ENCODE measurements around the gene RTKN2. TPM values are rescaled to one million over a fixed set of nuclear protein-coding genes. Genes with fewer than 3 reads are reported as not detected.

RTKN2 gene
- total RNA-seq (2014; rRNA removed; shearing (Covaris generic); ENCODE audit: low replicate concordance), result not detected in 2 replicates

GRCh38 chr10:62268399-62269114, at the start of gene RTKN2:
RTKN2 (minus strand) TSS chr10:62268844; CDS start chr10:62268610, 234 bp downstream.
- Histone ChIP-seq H3K27ac (ENCODE audit: low read length) (no peak within 1 kb of the TSS), H3K9me3 (ENCODE audit: low read length) (no peaks in the 10 kb centered on the region), H3K27me3 (ENCODE audit: low read length) (no peaks in the 10 kb centered on the region), H3K79me2 (ENCODE audit: low read length) (no peaks in the 10 kb centered on the region), H4K20me1 (ENCODE audit: insufficient read depth, low read depth, low read length) (no peaks in the 10 kb centered on the region), H3K36me3 (ENCODE audit: insufficient read depth, low read length) (no peaks in the 10 kb centered on the region), H2AFZ (ENCODE audit: low read length) (no peak within 1 kb of the TSS), H3K4me1 (ENCODE audit: low read length) (no peaks in the 10 kb centered on the region), H3K4me2 (ENCODE audit: low read depth, low read length, poor library complexity, severe bottlenecking) (no peak within 1 kb of the TSS), H3K9ac (ENCODE audit: low read length) (no peak within 1 kb of the TSS), H3K4me3 (ENCODE audit: low read length) (no peak within 1 kb of the TSS), H3K9me2 (replicated peaks; ENCODE audit: insufficient read depth, low read length) (no peaks in the 10 kb centered on the region)
- no peak for DNase-seq

DNA sequence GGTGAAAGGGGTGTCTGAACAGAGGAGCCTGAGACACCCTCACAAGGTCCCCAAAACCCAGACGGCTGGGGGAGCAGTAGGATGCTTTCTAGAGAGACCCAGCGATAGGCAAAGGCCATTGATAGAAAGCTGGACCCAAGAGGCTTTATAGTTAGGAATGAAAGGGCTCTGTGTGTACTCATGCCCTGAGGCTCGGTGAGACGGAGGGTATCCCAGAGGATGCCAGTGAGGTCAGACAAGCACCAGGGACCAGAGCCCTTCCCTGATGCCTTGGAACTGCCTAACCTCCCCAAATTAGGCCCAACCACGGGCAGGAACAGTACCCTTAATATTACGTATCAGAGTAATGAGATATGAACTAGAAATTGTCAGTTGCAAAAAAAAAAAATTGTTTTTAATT, 48.6 kb upstream of the RTKN2 start:
- Histone ChIP-seq H3K9ac (ENCODE audit: low read length) (no peak overlapping the region), H3K36me3 (ENCODE audit: insufficient read depth, low read length) (no peaks in the 10 kb centered on the region), H3K27ac (ENCODE audit: low read length) (no peak overlapping the region), H3K9me2 (replicated peaks; ENCODE audit: insufficient read depth, low read length) (no peaks in the 10 kb centered on the region), H2AFZ (ENCODE audit: low read length) (no peak overlapping the region), H3K9me3 (ENCODE audit: low read length) (no peaks in the 10 kb centered on the region), H3K27me3 (ENCODE audit: low read length) (no peaks in the 10 kb centered on the region), H3K4me1 (ENCODE audit: low read length) (no peaks in the 10 kb centered on the region), H4K20me1 (ENCODE audit: insufficient read depth, low read depth, low read length) (no peaks in the 10 kb centered on the region), H3K4me2 (ENCODE audit: low read depth, low read length, poor library complexity, severe bottlenecking) (no peak overlapping the region), H3K79me2 (ENCODE audit: low read length) (no peaks in the 10 kb centered on the region), H3K4me3 (ENCODE audit: low read length) (no peak overlapping the region)
- DNase-seq, result no peak

DNA sequence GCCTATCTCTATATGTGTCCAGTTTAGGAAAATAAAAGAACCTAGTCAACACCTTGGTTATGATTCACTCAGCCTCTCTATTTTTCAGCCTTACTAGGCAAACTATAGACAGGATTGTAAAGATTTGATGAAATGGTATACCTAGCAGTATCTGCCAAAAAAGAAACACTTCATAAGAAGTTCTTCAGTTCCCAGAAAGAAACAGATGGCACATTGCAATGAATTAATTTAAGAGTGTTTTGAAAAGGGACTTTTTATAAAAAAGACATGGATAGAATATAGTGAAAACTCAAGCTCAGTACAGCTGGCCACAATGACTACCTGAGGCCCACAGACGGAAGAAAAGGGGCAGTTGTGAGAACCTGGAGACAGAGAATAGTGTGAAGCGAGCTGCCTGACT, 40.6 kb upstream of the RTKN2 start:
- H2AFZ ChIP-seq (ENCODE audit: low read length), result no peak overlapping the region
- no peak overlapping the region for H3K27ac ChIP-seq (ENCODE audit: low read length)
- H4K20me1 ChIP-seq (ENCODE audit: insufficient read depth, low read depth, low read length), result no peaks in the 10 kb centered on the region
- H3K4me2 ChIP-seq (ENCODE audit: low read depth, low read length, poor library complexity, severe bottlenecking), result no peak overlapping the region
- no peaks in the 10 kb centered on the region for H3K27me3 ChIP-seq (ENCODE audit: low read length)
- H3K4me3 ChIP-seq (ENCODE audit: low read length), result no peak overlapping the region
- no peaks in the 10 kb centered on the region for H3K4me1 ChIP-seq (ENCODE audit: low read length)
- H3K9me2 ChIP-seq (replicated peaks; ENCODE audit: insufficient read depth, low read length), result no peaks in the 10 kb centered on the region
- no peak for DNase-seq
- no peaks in the 10 kb centered on the region for H3K36me3 ChIP-seq (ENCODE audit: insufficient read depth, low read length)
- H3K79me2 ChIP-seq (ENCODE audit: low read length), result no peaks in the 10 kb centered on the region
- no peaks in the 10 kb centered on the region for H3K9me3 ChIP-seq (ENCODE audit: low read length)
- no peak overlapping the region for H3K9ac ChIP-seq (ENCODE audit: low read length)

DNA sequence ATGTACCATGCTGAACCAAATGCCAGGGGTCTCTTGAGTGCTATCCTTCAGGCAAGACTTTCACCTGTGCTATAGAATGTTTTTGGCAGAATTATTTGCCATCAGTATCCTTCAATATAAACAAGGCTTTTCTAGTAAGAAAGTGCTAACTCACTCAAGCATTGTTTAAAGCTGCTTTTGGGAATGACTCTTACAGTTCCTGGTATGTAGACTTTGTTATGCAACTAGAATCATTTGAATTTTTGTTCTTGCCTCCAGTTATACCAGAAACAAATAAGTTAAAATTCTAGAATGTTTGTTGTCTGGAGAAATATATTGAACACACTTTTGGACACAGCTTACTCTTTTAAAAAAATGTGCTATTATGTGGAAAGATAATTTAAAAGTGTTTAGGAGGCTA, 39.5 kb upstream of the RTKN2 start:
- H2AFZ ChIP-seq (ENCODE audit: low read length), result no peak overlapping the region
- no peaks in the 10 kb centered on the region for H3K9me3 ChIP-seq (ENCODE audit: low read length)
- H3K4me1 ChIP-seq (ENCODE audit: low read length), result no peaks in the 10 kb centered on the region
- H3K9me2 ChIP-seq (replicated peaks; ENCODE audit: insufficient read depth, low read length), result no peaks in the 10 kb centered on the region
- no peaks in the 10 kb centered on the region for H3K36me3 ChIP-seq (ENCODE audit: insufficient read depth, low read length)
- no peak overlapping the region for H3K9ac ChIP-seq (ENCODE audit: low read length)
- no peak overlapping the region for H3K4me2 ChIP-seq (ENCODE audit: low read depth, low read length, poor library complexity, severe bottlenecking)
- DNase-seq, result no peak
- no peaks in the 10 kb centered on the region for H3K79me2 ChIP-seq (ENCODE audit: low read length)
- H3K27ac ChIP-seq (ENCODE audit: low read length), result no peak overlapping the region
- no peaks in the 10 kb centered on the region for H3K27me3 ChIP-seq (ENCODE audit: low read length)
- no peak overlapping the region for H3K4me3 ChIP-seq (ENCODE audit: low read length)
- no peaks in the 10 kb centered on the region for H4K20me1 ChIP-seq (ENCODE audit: insufficient read depth, low read depth, low read length)

DNA sequence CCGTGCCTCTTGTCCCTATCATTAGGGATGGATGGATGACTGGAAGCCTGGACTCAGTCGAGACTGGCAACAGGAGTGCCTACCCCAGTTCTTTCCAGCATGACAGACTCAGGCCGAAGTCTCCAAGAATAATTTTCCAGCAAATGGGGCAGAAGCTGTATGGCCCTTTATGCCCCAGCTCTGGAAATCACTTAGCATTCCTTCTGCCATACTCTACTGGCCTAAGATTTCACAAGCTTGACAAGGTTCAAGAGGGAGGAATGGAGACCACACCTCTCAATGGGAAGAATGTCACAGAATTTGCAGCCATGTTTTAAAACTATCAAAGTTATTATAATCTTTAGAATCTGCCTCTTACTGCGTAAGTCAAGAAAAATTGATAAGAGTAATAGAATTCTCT, 39.0 kb upstream of the RTKN2 start:
- no peaks in the 10 kb centered on the region for H3K36me3 ChIP-seq (ENCODE audit: insufficient read depth, low read length)
- H3K9me2 ChIP-seq (replicated peaks; ENCODE audit: insufficient read depth, low read length), result no peaks in the 10 kb centered on the region
- no peaks in the 10 kb centered on the region for H3K27me3 ChIP-seq (ENCODE audit: low read length)
- no peak overlapping the region for H2AFZ ChIP-seq (ENCODE audit: low read length)
- no peaks in the 10 kb centered on the region for H3K9me3 ChIP-seq (ENCODE audit: low read length)
- no peak overlapping the region for H3K9ac ChIP-seq (ENCODE audit: low read length)
- no peaks in the 10 kb centered on the region for H3K79me2 ChIP-seq (ENCODE audit: low read length)
- H3K4me2 ChIP-seq (ENCODE audit: low read depth, low read length, poor library complexity, severe bottlenecking), result no peak overlapping the region
- no peak overlapping the region for H3K27ac ChIP-seq (ENCODE audit: low read length)
- no peaks in the 10 kb centered on the region for H3K4me1 ChIP-seq (ENCODE audit: low read length)
- no peaks in the 10 kb centered on the region for H4K20me1 ChIP-seq (ENCODE audit: insufficient read depth, low read depth, low read length)
- DNase-seq, result no peak
- H3K4me3 ChIP-seq (ENCODE audit: low read length), result no peak overlapping the region

GRCh38 chr10:62306663-62307062, 38.0 kb upstream of the RTKN2 start:
- Histone ChIP-seq H3K4me2 (ENCODE audit: low read depth, low read length, poor library complexity, severe bottlenecking) (no peak overlapping the region), H3K36me3 (ENCODE audit: insufficient read depth, low read length) (no peaks in the 10 kb centered on the region), H3K9ac (ENCODE audit: low read length) (no peak overlapping the region), H2AFZ (ENCODE audit: low read length) (no peak overlapping the region), H3K27me3 (ENCODE audit: low read length) (no peaks in the 10 kb centered on the region), H4K20me1 (ENCODE audit: insufficient read depth, low read depth, low read length) (no peaks in the 10 kb centered on the region), H3K9me2 (replicated peaks; ENCODE audit: insufficient read depth, low read length) (no peaks in the 10 kb centered on the region), H3K4me1 (ENCODE audit: low read length) (no peaks in the 10 kb centered on the region), H3K27ac (ENCODE audit: low read length) (no peak overlapping the region), H3K4me3 (ENCODE audit: low read length) (no peak overlapping the region), H3K79me2 (ENCODE audit: low read length) (no peaks in the 10 kb centered on the region), H3K9me3 (ENCODE audit: low read length) (no peaks in the 10 kb centered on the region)
- no peak for DNase-seq

GRCh38 chr10:62305813-62306212, 37.2 kb upstream of the RTKN2 start:
- no peak overlapping the region for H2AFZ ChIP-seq (ENCODE audit: low read length)
- no peak overlapping the region for H3K4me2 ChIP-seq (ENCODE audit: low read depth, low read length, poor library complexity, severe bottlenecking)
- H3K4me1 ChIP-seq (ENCODE audit: low read length), result no peaks in the 10 kb centered on the region
- no peaks in the 10 kb centered on the region for H3K79me2 ChIP-seq (ENCODE audit: low read length)
- no peak overlapping the region for H3K9ac ChIP-seq (ENCODE audit: low read length)
- H3K9me3 ChIP-seq (ENCODE audit: low read length), result no peaks in the 10 kb centered on the region
- no peaks in the 10 kb centered on the region for H4K20me1 ChIP-seq (ENCODE audit: insufficient read depth, low read depth, low read length)
- H3K36me3 ChIP-seq (ENCODE audit: insufficient read depth, low read length), result no peaks in the 10 kb centered on the region
- no peaks in the 10 kb centered on the region for H3K27me3 ChIP-seq (ENCODE audit: low read length)
- no peak for DNase-seq
- H3K27ac ChIP-seq (ENCODE audit: low read length), result no peak overlapping the region
- H3K9me2 ChIP-seq (replicated peaks; ENCODE audit: insufficient read depth, low read length), result no peaks in the 10 kb centered on the region
- H3K4me3 ChIP-seq (ENCODE audit: low read length), result no peak overlapping the region

DNA sequence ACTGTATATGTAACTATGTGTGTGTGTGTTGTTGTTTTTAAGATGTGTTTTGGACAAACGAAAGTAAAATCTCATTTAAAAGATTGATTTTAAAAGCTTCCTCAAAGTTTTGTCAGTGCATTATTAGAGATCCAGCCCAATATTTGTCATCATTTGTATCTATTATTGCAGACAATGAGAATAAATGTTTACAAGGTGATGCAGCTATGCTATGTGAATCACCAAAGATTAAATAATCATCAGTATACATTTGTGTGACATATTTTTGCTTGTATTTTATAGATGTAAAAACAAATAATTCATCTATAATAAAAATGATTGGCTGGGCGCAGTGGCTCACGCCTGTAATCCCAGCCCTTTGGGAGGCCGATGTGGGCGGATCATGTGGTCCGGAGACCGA, 35.3 kb upstream of the RTKN2 start:
- no peak overlapping the region for H3K4me2 ChIP-seq (ENCODE audit: low read depth, low read length, poor library complexity, severe bottlenecking)
- H3K27me3 ChIP-seq (ENCODE audit: low read length), result no peaks in the 10 kb centered on the region
- H3K9me3 ChIP-seq (ENCODE audit: low read length), result no peaks in the 10 kb centered on the region
- no peak overlapping the region for H3K27ac ChIP-seq (ENCODE audit: low read length)
- H3K79me2 ChIP-seq (ENCODE audit: low read length), result no peaks in the 10 kb centered on the region
- no peak for DNase-seq
- no peak overlapping the region for H3K4me3 ChIP-seq (ENCODE audit: low read length)
- no peaks in the 10 kb centered on the region for H3K4me1 ChIP-seq (ENCODE audit: low read length)
- no peak overlapping the region for H2AFZ ChIP-seq (ENCODE audit: low read length)
- no peak overlapping the region for H3K9ac ChIP-seq (ENCODE audit: low read length)
- H4K20me1 ChIP-seq (ENCODE audit: insufficient read depth, low read depth, low read length), result no peaks in the 10 kb centered on the region
- no peaks in the 10 kb centered on the region for H3K9me2 ChIP-seq (replicated peaks; ENCODE audit: insufficient read depth, low read length)
- H3K36me3 ChIP-seq (ENCODE audit: insufficient read depth, low read length), result no peaks in the 10 kb centered on the region
